Cardiac fibroblast (primary cell): Measurements from ENCODE around the gene ZNF678.

Experiments
- DNase-seq, 2 donors: peaks; one replicate each; pipeline versions ENCODE4 v3.0.0 to v3.0.0-alpha.2; 2010; ENCODE audit warnings: low read depth in 2 of 2
- H3K4me3 ChIP-seq, 2 donors: replicated peaks in 1 of 2; 1 replicate in 1 of 2; 2 replicates in 1 of 2; pipeline ENCODE4 v1.5.1; 2011; ENCODE audit warnings: low read depth in 2 of 2, low read length in 2 of 2, mild to moderate bottlenecking in 2 of 2, moderate library complexity in 1 of 2
- TF ChIP-seq, protein P1 (sequence below): IDR thresholded peaks from one replicate; pipeline ENCODE4 v1.5.1; 2011; ENCODE audit warnings: low read depth, mild to moderate bottlenecking, low read length, inconsistent platforms

The ZNF678 gene

DNA sequence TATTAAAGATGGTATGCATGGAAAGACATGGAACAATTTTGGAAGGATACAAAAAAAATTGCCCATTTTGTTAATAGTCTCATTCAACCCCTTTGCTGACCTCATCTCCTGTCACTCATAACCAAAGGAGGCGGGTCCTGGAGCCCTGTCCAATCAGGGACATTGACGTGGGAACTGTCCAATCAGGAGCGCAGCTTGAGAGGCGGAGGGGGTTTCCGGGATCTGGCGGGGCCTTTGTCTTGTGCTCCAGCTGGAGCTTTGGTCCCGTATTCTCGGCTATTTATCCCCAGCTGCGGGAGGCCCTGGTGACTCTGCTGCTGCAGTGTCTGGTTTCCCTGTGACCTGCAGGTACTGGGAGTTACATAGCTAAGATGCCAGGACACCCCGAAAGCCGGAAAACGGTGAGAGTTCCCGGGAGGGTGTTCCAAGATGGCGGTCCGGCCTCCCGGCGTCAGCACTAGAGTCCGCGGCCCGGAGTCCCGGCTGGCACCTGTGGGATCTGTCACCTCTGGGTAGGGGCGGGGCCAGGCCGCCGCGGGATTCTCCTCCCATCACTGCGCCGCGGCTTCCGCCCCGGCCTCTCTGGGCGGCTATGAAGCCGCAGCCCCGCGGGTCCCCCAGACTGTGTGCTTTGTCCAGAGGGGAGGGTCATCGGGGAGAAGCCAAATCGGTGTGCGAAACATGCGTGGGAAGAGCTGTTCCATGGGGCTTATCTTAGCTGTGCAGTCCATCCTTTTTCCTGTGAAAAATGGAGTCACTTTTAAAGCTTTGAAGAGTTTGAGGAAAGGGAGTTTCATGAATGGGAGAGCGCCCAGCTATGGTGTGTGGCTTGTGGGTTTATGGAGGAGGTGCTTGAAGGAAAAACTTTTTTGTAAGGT, at the start of gene ZNF678:
TSS of gene ZNF678 (plus strand) at position 233 of the 878 bp plus-strand sequence. CDS start 87,436 bp downstream, outside the sequence.
- TF ChIP-seq, protein P1, sequence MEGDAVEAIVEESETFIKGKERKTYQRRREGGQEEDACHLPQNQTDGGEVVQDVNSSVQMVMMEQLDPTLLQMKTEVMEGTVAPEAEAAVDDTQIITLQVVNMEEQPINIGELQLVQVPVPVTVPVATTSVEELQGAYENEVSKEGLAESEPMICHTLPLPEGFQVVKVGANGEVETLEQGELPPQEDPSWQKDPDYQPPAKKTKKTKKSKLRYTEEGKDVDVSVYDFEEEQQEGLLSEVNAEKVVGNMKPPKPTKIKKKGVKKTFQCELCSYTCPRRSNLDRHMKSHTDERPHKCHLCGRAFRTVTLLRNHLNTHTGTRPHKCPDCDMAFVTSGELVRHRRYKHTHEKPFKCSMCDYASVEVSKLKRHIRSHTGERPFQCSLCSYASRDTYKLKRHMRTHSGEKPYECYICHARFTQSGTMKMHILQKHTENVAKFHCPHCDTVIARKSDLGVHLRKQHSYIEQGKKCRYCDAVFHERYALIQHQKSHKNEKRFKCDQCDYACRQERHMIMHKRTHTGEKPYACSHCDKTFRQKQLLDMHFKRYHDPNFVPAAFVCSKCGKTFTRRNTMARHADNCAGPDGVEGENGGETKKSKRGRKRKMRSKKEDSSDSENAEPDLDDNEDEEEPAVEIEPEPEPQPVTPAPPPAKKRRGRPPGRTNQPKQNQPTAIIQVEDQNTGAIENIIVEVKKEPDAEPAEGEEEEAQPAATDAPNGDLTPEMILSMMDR: no peak
- peak within 1 kb of the TSS; percentile 72 to 74 for H3K4me3 ChIP-seq
- peak; percentile 93 to 97 for DNase-seq

DNA sequence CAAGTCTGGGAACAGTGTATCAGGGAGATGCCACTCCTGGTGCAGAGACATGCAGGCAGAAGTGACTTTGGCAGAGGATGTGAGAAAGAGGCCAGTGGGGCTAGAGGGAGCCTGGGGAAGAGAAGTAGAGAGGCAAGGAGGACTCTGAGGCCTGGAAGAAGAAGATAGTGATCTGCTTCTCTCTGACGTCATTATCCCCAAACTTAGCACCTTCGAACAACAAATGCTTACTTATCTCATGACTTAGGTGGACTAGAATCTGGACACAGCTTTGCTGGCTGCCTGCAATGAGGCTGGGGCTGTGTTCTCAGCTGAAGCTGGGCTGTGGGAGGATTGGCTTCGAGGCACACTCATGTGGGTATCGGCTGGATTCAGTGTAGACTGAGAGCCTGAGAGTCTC, 44.5 kb upstream of the ZNF678 start:
- DNase-seq: no peak
- TF ChIP-seq, protein P1: no peak
- no peak overlapping the region for H3K4me3 ChIP-seq

DNA sequence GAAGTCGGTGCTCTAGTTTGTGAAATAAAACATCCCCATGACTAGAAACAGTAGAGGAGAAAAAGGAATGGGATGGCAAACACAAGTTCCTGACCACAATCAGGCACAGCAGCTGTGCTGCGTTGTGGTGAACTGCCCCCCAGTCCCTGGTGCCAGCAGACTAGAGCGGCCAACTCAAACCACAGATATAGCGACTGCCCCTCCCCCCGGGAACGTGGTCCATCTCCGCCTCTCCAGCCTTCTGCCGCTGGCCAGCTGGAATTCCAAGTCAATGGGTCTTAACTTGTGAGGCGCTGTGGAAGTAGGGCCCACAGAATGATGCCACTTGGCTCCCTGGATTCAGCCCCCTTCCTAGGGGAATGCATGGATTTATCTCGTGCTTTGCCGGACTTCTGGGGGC, 41.6 kb upstream of the ZNF678 start:
- H3K4me3 ChIP-seq: no peak overlapping the region
- TF ChIP-seq, protein P1: no peak

DNA sequence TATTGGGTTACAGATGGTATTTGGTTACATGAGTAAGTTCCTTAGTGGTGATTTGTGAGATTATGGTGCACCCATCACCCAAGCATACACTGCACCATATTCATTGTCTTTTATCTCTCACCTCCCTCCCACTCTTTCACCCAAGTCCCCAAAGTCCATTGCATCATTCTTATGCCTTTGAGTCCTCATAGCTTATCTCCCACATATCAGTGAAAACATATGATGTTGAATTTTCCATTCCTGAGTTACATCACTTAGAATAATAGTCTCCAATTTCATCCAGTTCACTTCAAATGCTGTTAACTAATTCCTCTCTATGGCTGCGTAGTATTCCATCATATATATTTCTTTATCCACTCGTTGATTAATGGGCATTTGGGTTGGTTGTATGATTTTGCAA, 36.8 kb upstream of the ZNF678 start:
- H3K4me3 ChIP-seq: no peak overlapping the region
- TF ChIP-seq, protein P1: no peak
- DNase-seq: no peak

More for the DNA sequence above, 41.6 kb upstream of the ZNF678 start:
- no peak for DNase-seq

DNA sequence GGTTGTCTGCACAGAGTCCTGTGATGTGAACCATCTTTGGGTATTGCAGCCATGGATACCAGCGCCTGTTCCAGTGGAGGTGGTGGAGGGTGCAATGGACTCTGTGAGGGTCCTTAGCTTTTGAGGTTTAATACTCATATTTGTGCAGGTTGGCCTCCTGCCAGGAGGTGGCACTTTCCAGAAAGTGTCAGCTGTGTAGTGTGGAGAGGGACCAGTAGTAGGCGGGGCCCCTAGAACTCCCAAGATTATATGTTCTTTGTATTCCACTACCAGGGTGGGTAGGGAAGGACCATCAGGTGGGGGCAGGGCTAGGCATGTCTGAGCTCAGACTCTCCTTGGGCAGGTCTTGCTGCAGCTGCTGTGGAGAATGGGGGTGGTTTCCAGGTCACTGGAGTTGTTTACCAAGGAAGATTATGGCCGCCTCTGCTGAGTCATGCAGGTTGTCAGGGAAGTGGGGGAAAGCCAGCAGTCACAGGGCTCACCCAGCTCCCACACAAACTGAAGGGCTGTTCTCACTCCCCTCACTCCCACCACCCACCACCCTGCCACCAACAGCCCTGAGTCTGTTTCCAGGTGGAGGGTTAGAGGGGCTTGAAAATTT, 31.2 kb upstream of the ZNF678 start:
- TF ChIP-seq, protein P1: no peak
- H3K4me3 ChIP-seq: no peak overlapping the region
- DNase-seq: no peak

DNA sequence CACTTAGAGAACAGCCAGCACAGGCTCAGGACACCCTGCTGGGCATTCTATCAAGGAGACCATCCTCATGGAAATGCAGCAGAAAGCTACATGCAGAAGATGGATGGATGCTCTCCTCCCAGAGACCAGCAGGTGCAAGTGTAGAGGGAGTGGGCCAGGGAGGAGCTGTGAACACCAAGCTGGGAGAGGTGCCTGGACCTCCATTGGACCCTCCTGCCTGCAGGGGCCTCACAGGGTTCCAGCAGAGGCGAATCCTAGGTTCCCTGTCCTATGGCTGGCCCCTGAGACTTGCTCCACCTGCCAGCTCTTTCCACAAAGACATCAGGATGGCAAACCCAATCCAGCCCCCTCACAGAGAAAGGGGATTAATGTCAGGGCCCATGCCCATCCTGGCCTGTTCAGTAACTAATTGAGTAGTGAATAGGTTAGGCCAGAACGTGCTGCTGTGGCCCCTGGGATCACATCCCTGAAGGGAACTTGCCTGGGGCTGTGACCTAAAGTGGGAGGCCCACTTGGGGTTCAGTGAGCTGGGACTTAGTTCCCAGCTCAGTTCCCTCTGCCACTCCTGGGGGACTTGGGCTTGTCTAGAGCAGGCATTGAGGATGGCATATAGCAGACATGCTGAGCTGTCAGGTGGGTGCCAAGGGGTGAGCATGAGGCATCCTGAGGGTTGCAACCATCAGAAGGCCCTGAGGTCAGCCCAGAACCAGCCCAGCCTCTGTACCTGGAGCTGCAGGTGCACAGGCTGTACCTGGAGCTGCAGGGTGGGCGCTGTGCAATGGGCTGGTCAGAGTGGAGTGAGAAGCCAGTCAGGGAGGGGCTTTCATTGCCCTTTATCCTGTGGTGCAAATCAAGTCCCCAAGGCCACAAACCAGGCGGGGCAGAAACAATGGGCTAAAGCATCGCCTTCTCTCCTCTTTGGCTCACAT, 22.9 kb upstream of the ZNF678 start:
- DNase-seq: no peak
- TF ChIP-seq, protein P1: no peak
- H3K4me3 ChIP-seq: no peak overlapping the region
